IMR-90 (cell line): Measurements from ENCODE around the gene RAG1. TPM values are rescaled to one million over a fixed set of nuclear protein-coding genes. Genes with fewer than 3 reads are reported as not detected.

Experiments used
- ATAC-seq: fragments of 200-7000 bp; cut with Tn5 transposase; 2 replicates; pipeline ENCODE4 v1.9.1; 2020; ENCODE audit warnings: low read depth, mild to moderate bottlenecking, moderate library complexity
- BruUV-seq: library from RNA; stranded (reverse); fragments of 400-500 nt; replicated peaks from 2 replicates; lab custom pipeline; 2021; lab: Mats Ljungman, UMichigan
- CTCF ChIA-PET: fragments of 300-600 bp; formaldehyde crosslinking; extraction: SDS; loops from one replicate; lab custom pipeline; 2021; ENCODE audit warnings: antibody characterized with exemption; lab: Yijun Ruan, JAX
- POLR2A ChIA-PET: fragments of 300-600 bp; sonication (Branson Sonifier 250); formaldehyde crosslinking; loops from one replicate; lab custom pipeline; 2022; ENCODE audit warnings: antibody characterized with exemption; ENCODE audit not compliant: unreplicated experiment; lab: Charles Lee
- DNase-seq: peaks from one replicate; pipeline ENCODE4 v3.0.0; 2013
- H2AFZ ChIP-seq: replicated peaks from 2 replicates; pipeline ENCODE3; 2013; ENCODE audit warnings: low read length, mild to moderate bottlenecking; ENCODE audit not compliant: poor library complexity
- H2AK5ac ChIP-seq: 2 replicates; pipeline ENCODE4 v1.6.1; 2013; ENCODE audit warnings: low read depth, low read length, inconsistent platforms
- H2AK9ac ChIP-seq: replicated peaks from 2 replicates; pipeline ENCODE3; 2013; ENCODE audit warnings: mild to moderate bottlenecking, low read depth, low read length, moderate library complexity; ENCODE audit not compliant: poor library complexity
- H2BK120ac ChIP-seq: 2 replicates; pipeline ENCODE4 v1.6.1; 2013; ENCODE audit warnings: low read depth, low read length, inconsistent platforms
- H2BK15ac ChIP-seq: 3 replicates; pipeline ENCODE4 v1.6.1; 2013; ENCODE audit warnings: low read depth, low read length, inconsistent platforms
- H2BK20ac ChIP-seq: 2 replicates; pipeline ENCODE4 v1.6.1; 2013; ENCODE audit warnings: low read depth, mild to moderate bottlenecking, inconsistent platforms, low read length, moderate library complexity
- H2BK5ac ChIP-seq: 2 replicates; pipeline ENCODE4 v1.6.1; 2013; ENCODE audit warnings: mild to moderate bottlenecking, low read depth, low read length, inconsistent platforms; ENCODE audit not compliant: poor library complexity, severe bottlenecking
- H3K14ac ChIP-seq: replicated peaks from 2 replicates; pipeline ENCODE4 v1.6.1; 2013; ENCODE audit warnings: low read depth, low read length, inconsistent platforms
- H3K18ac ChIP-seq: 2 replicates; pipeline ENCODE4 v1.6.1; 2013; ENCODE audit warnings: low read depth, low read length, control low read depth
- H3K23ac ChIP-seq: 2 replicates; pipeline ENCODE4 v1.6.1; 2013; ENCODE audit warnings: low read depth, low read length, inconsistent platforms
- H3K27ac ChIP-seq: 2 replicates; pipeline ENCODE4 v1.5.1; 2013; ENCODE audit warnings: mild to moderate bottlenecking, control low read depth, low read length; ENCODE audit not compliant: insufficient read depth
- H3K27me3 ChIP-seq: 2 replicates; pipeline ENCODE4 v1.6.1; 2013; ENCODE audit warnings: low read length; ENCODE audit not compliant: control insufficient read depth, insufficient read depth
- H3K36me3 ChIP-seq: 2 replicates; pipeline ENCODE4 v1.6.1; 2013; ENCODE audit warnings: low read length, mixed read lengths; ENCODE audit not compliant: control insufficient read depth, insufficient read depth
- H3K4ac ChIP-seq: 2 replicates; pipeline ENCODE4 v1.6.1; 2013; ENCODE audit warnings: low read depth, low read length, inconsistent platforms
- H3K4me1 ChIP-seq: 2 replicates; pipeline ENCODE4 v1.6.1; 2013; ENCODE audit warnings: low read length, mixed read lengths; ENCODE audit not compliant: control insufficient read depth, insufficient read depth
- H3K4me2 ChIP-seq: 2 replicates; pipeline ENCODE4 v1.6.1; 2013; ENCODE audit warnings: low read depth, mild to moderate bottlenecking, control low read depth, low read length, moderate library complexity
- H3K4me3 ChIP-seq: 2 replicates; pipeline ENCODE4 v1.5.1; 2013; ENCODE audit warnings: low read depth, mild to moderate bottlenecking, control low read depth, low read length, moderate library complexity; ENCODE audit not compliant: insufficient read depth
- H3K56ac ChIP-seq: 2 replicates; pipeline ENCODE4 v1.6.1; 2013; ENCODE audit warnings: low read length, inconsistent platforms; ENCODE audit not compliant: insufficient read depth; ENCODE audit errors: extremely low read depth
- H3K79me1 ChIP-seq, 2 experiments: 2 replicates each; pipeline ENCODE4 v1.6.1; 2013; ENCODE audit warnings: low read length in 2 of 2, inconsistent platforms in 1 of 2, low read depth in 1 of 2
- H3K9ac ChIP-seq: 2 replicates; pipeline ENCODE4 v1.6.1; 2013; ENCODE audit warnings: low read depth, low read length, control low read depth
- H3K9me1 ChIP-seq: 2 replicates; pipeline ENCODE4 v1.6.1; 2013; ENCODE audit warnings: low read length, inconsistent platforms; ENCODE audit not compliant: insufficient read depth
- H3K9me3 ChIP-seq: 2 replicates; pipeline ENCODE4 v1.6.1; 2013; ENCODE audit warnings: low read length; ENCODE audit not compliant: control insufficient read depth, insufficient read depth
- H4K20me1 ChIP-seq: 2 replicates; pipeline ENCODE4 v1.6.1; 2013; ENCODE audit warnings: low read length, inconsistent platforms; ENCODE audit not compliant: insufficient read depth
- H4K5ac ChIP-seq: 2 replicates; pipeline ENCODE4 v1.6.1; 2013; ENCODE audit warnings: mild to moderate bottlenecking, low read depth, low read length, control low read depth
- H4K8ac ChIP-seq, 2 experiments: 2 replicates each; pipeline ENCODE4 v1.6.1; 2013; ENCODE audit warnings: low read depth in 2 of 2, low read length in 2 of 2, control low read depth in 1 of 2, inconsistent platforms in 1 of 2
- H4K91ac ChIP-seq: 2 replicates; pipeline ENCODE4 v1.6.1; 2013; ENCODE audit warnings: low read depth, low read length, inconsistent platforms; ENCODE audit not compliant: insufficient read depth
- ELK1 ChIP-seq: fragments of 150-350 bp; IDR thresholded peaks from 2 replicates; pipeline ENCODE4 v1.6.1; 2016; ENCODE audit warnings: low read depth, mild to moderate bottlenecking, low read length, moderate library complexity, borderline replicate concordance
- FOS ChIP-seq: fragments of 150-350 bp; IDR thresholded peaks from 2 replicates; pipeline ENCODE4 v1.6.1; 2016; ENCODE audit warnings: low read depth, low read length
- MXI1 ChIP-seq: IDR thresholded peaks from 2 replicates; pipeline ENCODE4 v1.6.1; 2012; ENCODE audit warnings: low read depth, mild to moderate bottlenecking, low read length, moderate library complexity, borderline replicate concordance
- POLR2A ChIP-seq: IDR thresholded peaks from 2 replicates; pipeline ENCODE4 v1.6.1; 2012; ENCODE audit warnings: mild to moderate bottlenecking, low read depth, low read length
- RCOR1 ChIP-seq: IDR thresholded peaks from 2 replicates; pipeline ENCODE4 v1.6.1; 2012; ENCODE audit warnings: mild to moderate bottlenecking, low read length, improper control_type of control experiment; ENCODE audit not compliant: insufficient replicate concordance
- WGBS, 2 experiments: methylation state at CpG; one replicate each; pipeline versions ENCODE4 v1.1.5 to v1.1.7; 2013; ENCODE audit warnings: missing lambda C conversion rate in 2 of 2; ENCODE audit not compliant: insufficient read length in 1 of 2; ENCODE audit errors: extremely low coverage in 2 of 2; 5-methylcytosine and 5-hydroxymethylcytosine counted together
- dilution Hi-C: fragments of 300-500 bp; cut with HindIII; formaldehyde crosslinking; loops from one replicate; pipeline ENCODE4 v1.14.3; 2018; ENCODE audit warnings: low sequenced_read_pairs; ENCODE audit not compliant: unreplicated experiment
- in situ Hi-C: fragments of 300-500 bp; cut with MboI; formaldehyde crosslinking; loops from 3 replicates; pipeline ENCODE4 v1.14.3; 2019; ENCODE audit warnings: low sequenced_read_pairs, inconsistent platforms, mixed read lengths
- intact Hi-C: fragments of 100-400 bp; cut with micrococcal nuclease; formaldehyde crosslinking; loops from 2 replicates; pipeline ENCODE4 v1.10.0; 2022
- polyA plus RNA-seq, 3 experiments: library from polyadenylated mRNA; depleted of rRNA; stranded (reverse); fragments of >200 nt; gene quantifications; 2 replicates each; pipeline ENCODE4 v1.2.3, GENCODE V29; 2012; ENCODE audit warnings: low replicate concordance in 1 of 3
- total RNA-seq: library from RNA; depleted of rRNA; stranded (reverse); fragments of >200 nt; gene quantifications from 2 replicates; pipeline ENCODE4 v1.2.3, GENCODE V29; 2012

The RAG1 gene
- total and polyA plus RNA-seq, 2 of the 4 experiments (the other 2 are of a cell fraction): 0.14 to 0.72 TPM

DNA sequence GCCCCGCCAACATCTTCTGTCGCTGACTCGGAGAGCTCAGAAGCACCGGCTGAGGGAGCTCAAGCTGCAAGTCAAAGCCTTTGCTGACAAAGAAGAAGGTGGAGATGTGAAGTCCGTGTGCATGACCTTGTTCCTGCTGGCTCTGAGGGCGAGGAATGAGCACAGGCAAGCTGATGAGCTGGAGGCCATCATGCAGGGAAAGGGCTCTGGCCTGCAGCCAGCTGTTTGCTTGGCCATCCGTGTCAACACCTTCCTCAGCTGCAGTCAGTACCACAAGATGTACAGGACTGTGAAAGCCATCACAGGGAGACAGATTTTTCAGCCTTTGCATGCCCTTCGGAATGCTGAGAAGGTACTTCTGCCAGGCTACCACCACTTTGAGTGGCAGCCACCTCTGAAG lies 6.7 kb downstream of the RAG1 start:
- TF ChIP-seq MXI1: no peak
- TF ChIP-seq FOS: no peak
- TF ChIP-seq POLR2A: no peak
- TF ChIP-seq RCOR1: no peak
- no peak for TF ChIP-seq ELK1
- in situ Hi-C loops: no loop called here
- no peak overlapping the region for H2BK20ac ChIP-seq

More for the DNA sequence above, 6.7 kb downstream of the RAG1 start:
- no peak overlapping the region for H3K56ac ChIP-seq
- H3K4me2 ChIP-seq: no peak overlapping the region
- H3K27me3 ChIP-seq: peaks cover 6% of the 10 kb centered on the region
- H4K91ac ChIP-seq: no peak overlapping the region
- H2BK5ac ChIP-seq: no peak overlapping the region
- no peak overlapping the region for H4K8ac ChIP-seq
- H2BK15ac ChIP-seq: no peak overlapping the region
- no peak overlapping the region for H2BK120ac ChIP-seq
- no peak overlapping the region for H3K23ac ChIP-seq
- ChIA-PET CTCF (interaction anchor here (1.8 kb wide), 1 partner anchor 11 kb away, joined by 6 read pairs; no protein-coding TSS in a partner anchor), POLR2A (no interaction called here)
- intact Hi-C loops (loop anchor here (5.0 kb wide), 1 partner anchor 207 kb away; no protein-coding TSS in a partner anchor), dilution Hi-C loops (no loop called here)
- H2AK9ac ChIP-seq: no peak overlapping the region
- no peak overlapping the region for H3K9ac ChIP-seq
- no peak overlapping the region for H4K5ac ChIP-seq
- no peaks in the 10 kb centered on the region for H3K9me3 ChIP-seq
- H3K9me1 ChIP-seq: no peaks in the 10 kb centered on the region
- no peaks in the 10 kb centered on the region for H3K79me1 ChIP-seq
- H3K18ac ChIP-seq: no peak overlapping the region
- no TSS peak for BruUV-seq
- DNase-seq (no peak), ATAC-seq (no peak)
- H3K14ac ChIP-seq: no peak overlapping the region
- H3K4ac ChIP-seq: no peak overlapping the region
- H2AK5ac ChIP-seq: no peak overlapping the region
- H3K36me3 ChIP-seq: no peaks in the 10 kb centered on the region
- H3K4me3 ChIP-seq: no peak overlapping the region
- no peak overlapping the region for H3K27ac ChIP-seq
- no peaks in the 10 kb centered on the region for H4K20me1 ChIP-seq
- no peaks in the 10 kb centered on the region for H3K4me1 ChIP-seq
- 76% methylated on average over 5 of the region's 8 CpGs; no CpG with 5 or more reads in 1 of the 2 experiments for WGBS, 2 experiments
- no peak overlapping the region for H2AFZ ChIP-seq
